BLaER1 (cell line): ENCODE data around the gene JAG1.
A peak's percentile ranks its signal among the peaks of the same experiment; 100 is the strongest.

Source experiments
- H3K27ac ChIP-seq: shearing (Covaris generic); formaldehyde crosslinking; 2 replicates; pipeline ENCODE4 v1.8.1; 2022
- H3K27me3 ChIP-seq: shearing (Covaris generic); formaldehyde crosslinking; 2 replicates; pipeline ENCODE4 v1.8.1; 2022
- H3K36me3 ChIP-seq: shearing (Covaris generic); formaldehyde crosslinking; 2 replicates; pipeline ENCODE4 v1.8.1; 2022
- H3K4me1 ChIP-seq: shearing (Covaris generic); formaldehyde crosslinking; 2 replicates; pipeline ENCODE4 v1.8.1; 2022
- H3K4me2 ChIP-seq: shearing (Covaris generic); formaldehyde crosslinking; 2 replicates; pipeline ENCODE4 v1.8.1; 2022
- H3K4me3 ChIP-seq: shearing (Covaris generic); formaldehyde crosslinking; 2 replicates; pipeline ENCODE4 v1.8.1; 2022
- H3K9ac ChIP-seq: shearing (Covaris generic); formaldehyde crosslinking; 2 replicates; pipeline ENCODE4 v1.8.1; 2022
- H3K9me3 ChIP-seq: shearing (Covaris generic); formaldehyde crosslinking; 2 replicates; pipeline ENCODE4 v1.8.1; 2022
- H4K20me1 ChIP-seq: shearing (Covaris generic); formaldehyde crosslinking; 2 replicates; pipeline ENCODE4 v1.8.1; 2022
- Cebpa-rat ChIP-seq: shearing (Covaris generic); IDR thresholded peaks from 2 replicates; pipeline ENCODE4 v1.8.1; 2022

Gene JAG1

DNA sequence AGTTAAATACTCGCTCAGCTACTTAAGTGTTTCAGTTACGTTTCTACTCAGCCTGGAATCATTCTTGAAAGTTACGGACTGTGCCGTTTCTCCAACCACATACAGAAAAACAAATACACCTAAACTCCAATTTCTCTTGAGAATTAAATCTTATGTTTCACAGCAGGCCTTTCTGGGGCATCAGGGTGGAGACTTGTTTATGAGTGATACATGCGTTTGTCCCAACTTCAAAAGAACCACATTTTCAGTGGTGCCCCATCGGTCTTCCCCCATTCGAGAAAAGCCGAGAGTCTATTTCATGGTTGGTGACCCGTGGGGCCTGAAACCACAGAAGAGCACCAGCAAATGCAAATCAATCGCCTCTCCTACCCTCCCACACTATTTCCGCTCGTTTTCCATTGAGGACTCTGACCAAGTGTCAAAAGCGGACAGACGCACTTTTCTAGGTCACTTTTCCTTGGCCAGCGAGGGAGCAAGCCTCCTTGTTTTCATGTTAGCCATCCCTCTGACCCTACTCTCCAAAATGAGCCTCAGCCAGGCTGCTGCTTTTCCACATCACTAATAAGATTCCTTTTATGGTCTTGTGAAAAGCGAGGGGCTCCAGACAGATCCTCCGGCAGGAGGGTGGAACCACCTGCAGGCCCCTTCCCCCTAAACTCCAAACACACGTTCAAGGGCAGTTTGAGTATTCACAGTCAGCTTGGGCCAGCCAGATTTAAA, 3.1 kb downstream of the JAG1 start:
- Histone ChIP-seq H3K36me3 (no peaks in the 10 kb centered on the region), H4K20me1 (peaks cover 36% of the 10 kb centered on the region), H3K27me3 (peaks cover 44% of the 10 kb centered on the region), H3K4me3 (peak overlapping the region; percentile 41), H3K9ac (no peak overlapping the region), H3K27ac (no peak overlapping the region), H3K9me3 (no peaks in the 10 kb centered on the region), H3K4me2 (peak overlapping the region; percentile 100), H3K4me1 (peaks cover 70% of the 10 kb centered on the region)
- no peak for TF ChIP-seq Cebpa-rat

DNA sequence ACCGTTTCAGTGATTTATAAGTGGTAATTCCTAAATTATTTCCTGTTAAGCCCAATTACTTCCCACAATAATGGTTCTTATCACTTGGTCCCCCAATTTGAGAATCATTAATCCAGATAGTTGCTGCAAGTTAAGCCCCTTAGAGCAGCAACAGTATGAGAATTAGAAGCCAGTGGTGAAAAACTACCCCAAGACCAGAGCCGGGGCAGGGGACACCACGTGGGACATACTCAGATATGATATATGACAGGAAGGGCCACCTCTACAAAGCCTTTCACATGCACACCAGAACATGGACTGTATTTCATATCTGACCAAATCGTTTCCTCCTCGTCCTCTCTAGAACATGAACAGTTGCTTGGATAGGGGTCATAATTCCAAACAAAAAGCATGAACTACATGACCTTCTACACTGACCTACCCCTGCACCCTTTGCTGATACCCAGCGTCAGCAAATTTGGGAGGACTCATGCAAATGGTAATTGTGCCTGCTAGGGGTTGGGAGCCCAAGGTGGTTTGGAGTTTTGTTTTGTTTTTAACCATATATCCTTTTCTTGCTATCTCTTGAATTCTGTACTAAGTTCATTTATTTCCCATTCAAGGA, 3.9 kb downstream of the JAG1 start:
- TF ChIP-seq Cebpa-rat: no peak
- no peak overlapping the region for H3K9ac ChIP-seq

DNA sequence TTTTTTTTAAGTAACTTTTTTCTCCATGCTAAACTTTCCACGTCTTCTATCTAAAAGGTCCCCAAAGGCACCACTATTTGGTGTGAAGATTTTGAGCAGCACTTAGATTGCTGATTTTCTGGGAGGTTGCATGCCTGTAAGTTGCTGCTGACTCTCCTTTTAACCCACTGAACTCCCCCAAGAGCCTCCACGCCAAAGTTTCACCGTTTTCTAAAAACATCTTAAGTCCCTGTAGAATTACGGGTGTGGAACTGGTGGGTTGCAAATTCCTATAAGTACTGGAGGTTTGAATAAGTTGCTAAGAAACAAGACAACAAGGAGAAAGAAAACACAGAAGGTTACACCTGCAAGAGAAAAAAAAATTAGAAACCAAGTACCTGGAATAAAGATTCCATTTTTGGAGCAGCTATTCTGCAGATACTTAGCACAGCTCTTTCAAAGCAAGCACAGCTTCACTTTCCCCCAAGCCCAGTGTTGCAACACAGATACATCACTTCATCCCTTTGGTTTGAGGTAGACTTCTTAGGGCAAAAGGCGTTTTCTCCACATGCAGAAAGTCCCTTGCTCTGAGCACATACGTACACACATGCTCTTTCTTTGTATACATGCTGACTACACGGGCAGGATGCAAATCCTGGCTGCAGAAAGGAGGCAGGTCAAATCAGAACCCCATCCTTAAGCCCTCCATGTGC, 5.0 kb downstream of the JAG1 start:
- Histone ChIP-seq H3K27ac (no peak overlapping the region), H3K9ac (no peak overlapping the region), H3K9me3 (no peaks in the 10 kb centered on the region), H3K36me3 (no peaks in the 10 kb centered on the region), H4K20me1 (peaks cover 36% of the 10 kb centered on the region), H3K27me3 (peaks cover 31% of the 10 kb centered on the region), H3K4me1 (peaks cover 61% of the 10 kb centered on the region), H3K4me3 (no peak overlapping the region), H3K4me2 (peak overlapping the region; percentile 57)
- TF ChIP-seq Cebpa-rat: no peak

More for the DNA sequence above, 3.9 kb downstream of the JAG1 start:
- Histone ChIP-seq H3K9me3 (no peaks in the 10 kb centered on the region), H3K27me3 (peaks cover 42% of the 10 kb centered on the region), H3K27ac (no peak overlapping the region), H3K4me2 (peak overlapping the region; percentile 100), H4K20me1 (peaks cover 36% of the 10 kb centered on the region), H3K4me3 (no peak overlapping the region), H3K4me1 (peaks cover 66% of the 10 kb centered on the region), H3K36me3 (no peaks in the 10 kb centered on the region)

DNA sequence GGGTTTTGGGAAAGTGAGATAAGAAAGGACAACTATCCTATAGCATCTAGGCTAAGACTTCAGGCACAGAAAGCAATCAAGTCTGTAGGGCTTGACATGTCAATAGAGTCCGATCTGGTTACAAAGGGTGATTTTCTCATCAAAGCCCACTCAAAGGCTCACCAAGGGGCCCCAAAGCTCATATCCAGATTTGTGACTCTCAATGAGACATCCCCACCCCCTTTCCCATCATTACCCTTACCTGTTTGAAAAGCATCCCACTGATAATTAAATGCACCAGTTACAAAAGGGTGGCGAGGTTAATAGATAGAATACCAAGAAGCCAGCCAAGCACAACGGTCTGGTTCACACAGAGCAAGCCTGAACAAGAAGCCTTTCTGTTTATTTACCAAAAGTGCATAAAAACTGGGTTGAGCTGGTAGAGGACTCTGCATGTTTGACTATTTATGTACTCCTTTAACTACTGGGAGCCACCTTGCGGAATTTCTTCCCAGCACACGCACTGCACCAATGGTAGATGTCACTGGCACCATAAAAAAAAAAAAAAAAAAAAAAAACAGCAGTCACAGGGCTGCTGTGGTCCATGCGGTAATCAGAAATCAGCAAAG, 6.1 kb downstream of the JAG1 start:
- Histone ChIP-seq H3K4me2 (no peak overlapping the region), H3K27ac (no peak overlapping the region), H4K20me1 (peaks cover 25% of the 10 kb centered on the region), H3K9me3 (no peaks in the 10 kb centered on the region), H3K4me3 (no peak overlapping the region), H3K27me3 (peaks cover 19% of the 10 kb centered on the region), H3K4me1 (peaks cover 54% of the 10 kb centered on the region), H3K9ac (no peak overlapping the region), H3K36me3 (no peaks in the 10 kb centered on the region)
- no peak for TF ChIP-seq Cebpa-rat

DNA sequence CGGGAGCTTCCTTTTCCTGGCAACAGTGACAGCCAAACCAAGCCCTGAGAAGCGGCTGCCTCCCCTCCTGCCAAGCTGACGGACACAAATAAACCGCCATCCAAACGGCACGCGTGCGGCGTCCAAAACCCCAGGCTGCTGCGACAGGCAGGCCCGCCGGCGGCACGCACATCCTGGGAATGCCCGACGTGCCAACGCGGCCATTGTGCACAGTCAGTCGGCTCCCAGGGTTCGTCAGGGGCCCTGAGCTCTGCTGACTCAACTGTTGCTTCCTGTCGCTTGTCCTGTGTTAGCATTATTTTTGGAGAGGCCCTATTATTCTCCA, 6.8 kb downstream of the JAG1 start:
- Histone ChIP-seq H3K9me3 (no peaks in the 10 kb centered on the region), H3K27ac (no peak overlapping the region), H3K9ac (no peak overlapping the region), H3K4me1 (peaks cover 48% of the 10 kb centered on the region), H3K36me3 (no peaks in the 10 kb centered on the region), H3K27me3 (peaks cover 13% of the 10 kb centered on the region), H4K20me1 (peaks cover 18% of the 10 kb centered on the region), H3K4me3 (no peak overlapping the region), H3K4me2 (no peak overlapping the region)
- TF ChIP-seq Cebpa-rat: no peak

DNA sequence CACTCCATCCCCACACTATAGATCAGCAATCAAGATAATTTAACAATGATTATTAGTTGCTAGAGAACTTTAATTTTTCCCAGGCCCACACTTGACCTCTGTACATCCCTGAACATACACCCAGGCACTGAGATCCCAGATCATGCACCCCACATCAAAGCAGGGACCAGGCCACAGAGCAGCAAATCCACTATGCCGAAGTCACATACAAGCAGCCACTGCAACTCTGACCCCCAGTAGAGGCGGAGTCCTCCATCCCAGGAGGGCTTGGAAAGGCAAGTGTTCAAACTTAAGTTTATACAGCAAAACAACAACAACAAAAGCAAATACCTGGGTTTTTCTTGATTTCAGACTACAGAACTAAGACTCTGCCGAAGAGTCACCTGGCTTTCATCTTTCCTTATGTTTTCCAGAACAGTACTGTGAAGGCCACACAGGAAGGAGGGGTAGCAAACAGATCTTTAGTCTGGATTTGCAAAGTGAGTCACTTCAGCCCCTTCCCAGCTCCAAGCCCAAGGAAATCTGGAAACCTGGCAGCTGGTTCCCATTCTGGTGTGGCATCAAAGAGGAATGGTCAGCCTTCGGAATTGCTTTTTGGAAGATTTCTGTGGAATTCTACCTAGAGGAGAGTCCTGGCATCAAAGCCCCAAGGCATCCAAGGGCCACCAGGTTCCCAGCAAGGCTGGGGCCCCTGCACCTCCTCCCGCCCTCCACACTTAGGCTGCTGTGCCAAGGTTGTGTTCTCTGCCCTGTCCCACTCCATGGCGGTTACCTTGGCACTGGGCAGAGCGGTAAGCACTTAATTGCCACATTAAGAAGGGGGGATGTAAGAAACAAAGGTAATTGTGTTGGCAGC, 7.3 kb downstream of the JAG1 start:
- no peak overlapping the region for H3K9ac ChIP-seq
- H3K9me3 ChIP-seq: no peaks in the 10 kb centered on the region
- H3K27ac ChIP-seq: no peak overlapping the region
- H3K4me3 ChIP-seq: no peak overlapping the region
- no peak overlapping the region for H3K4me2 ChIP-seq
- no peaks in the 10 kb centered on the region for H3K36me3 ChIP-seq
- TF ChIP-seq Cebpa-rat: no peak
- H3K27me3 ChIP-seq: peaks cover 7% of the 10 kb centered on the region
- peaks cover 42% of the 10 kb centered on the region for H3K4me1 ChIP-seq
- H4K20me1 ChIP-seq: peaks cover 12% of the 10 kb centered on the region

DNA sequence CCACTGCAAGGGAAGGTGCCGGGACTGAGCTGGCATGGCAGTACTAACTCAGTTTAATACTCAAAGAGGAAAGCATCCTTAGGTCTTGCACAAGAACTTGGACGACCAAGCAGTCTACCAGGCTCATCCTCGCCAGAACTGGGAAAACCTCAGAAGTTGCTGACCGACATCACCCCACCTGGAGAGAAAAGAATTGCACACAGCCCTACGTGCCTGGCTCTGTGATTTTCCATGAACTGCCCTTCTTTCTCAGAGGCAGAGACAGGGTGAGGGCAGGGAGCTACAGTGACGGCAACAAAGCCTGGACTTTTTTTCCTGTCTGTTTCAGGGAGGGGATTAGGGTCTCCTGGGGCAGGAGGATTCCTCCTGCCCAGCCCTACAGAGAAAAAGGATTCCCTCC, 8.0 kb downstream of the JAG1 start:
- Histone ChIP-seq H3K4me2 (no peak overlapping the region), H4K20me1 (peaks cover 6% of the 10 kb centered on the region), H3K9me3 (no peaks in the 10 kb centered on the region), H3K4me3 (no peak overlapping the region), H3K27me3 (0 out of 2 replicates have a peak, but pooled peaks cover under 1% of the 10 kb centered on the region), H3K36me3 (no peaks in the 10 kb centered on the region), H3K27ac (no peak overlapping the region), H3K9ac (no peak overlapping the region), H3K4me1 (peaks cover 35% of the 10 kb centered on the region)
- TF ChIP-seq Cebpa-rat: no peak

DNA sequence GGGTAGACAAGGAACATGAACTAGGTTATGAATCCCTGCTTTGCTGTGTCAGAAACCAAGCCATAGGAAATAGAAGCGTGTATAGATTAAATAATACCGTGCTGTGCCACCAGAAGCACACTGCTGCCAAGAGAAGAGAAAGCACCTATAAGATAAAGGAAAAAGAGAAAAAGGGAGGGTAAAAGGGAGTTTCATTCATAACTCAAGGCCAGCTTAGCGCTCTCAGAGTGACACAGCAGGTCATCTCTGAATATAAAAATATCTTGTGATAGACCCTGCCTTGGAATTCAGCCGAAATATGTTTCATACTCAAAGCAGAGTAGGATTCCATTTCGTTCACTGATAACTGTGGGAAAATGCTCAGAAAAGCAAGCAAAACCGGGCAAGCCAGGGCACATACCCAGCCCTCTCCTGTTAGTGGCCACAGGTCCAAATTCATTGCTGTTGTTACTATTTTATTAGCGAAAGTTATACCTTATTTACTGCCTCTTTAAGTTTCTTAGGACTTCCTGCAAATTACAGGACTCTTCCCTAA, 8.7 kb downstream of the JAG1 start:
- H3K9me3 ChIP-seq: no peaks in the 10 kb centered on the region
- no peak overlapping the region for H3K9ac ChIP-seq
- H3K27ac ChIP-seq: no peak overlapping the region
- peaks cover 4% of the 10 kb centered on the region; the same call in 1 of the 2 replicates for H4K20me1 ChIP-seq
- peaks cover 28% of the 10 kb centered on the region for H3K4me1 ChIP-seq
- no peaks in the 10 kb centered on the region for H3K27me3 ChIP-seq
- no peaks in the 10 kb centered on the region for H3K36me3 ChIP-seq
- H3K4me2 ChIP-seq: no peak overlapping the region
- no peak overlapping the region for H3K4me3 ChIP-seq
- no peak for TF ChIP-seq Cebpa-rat

DNA sequence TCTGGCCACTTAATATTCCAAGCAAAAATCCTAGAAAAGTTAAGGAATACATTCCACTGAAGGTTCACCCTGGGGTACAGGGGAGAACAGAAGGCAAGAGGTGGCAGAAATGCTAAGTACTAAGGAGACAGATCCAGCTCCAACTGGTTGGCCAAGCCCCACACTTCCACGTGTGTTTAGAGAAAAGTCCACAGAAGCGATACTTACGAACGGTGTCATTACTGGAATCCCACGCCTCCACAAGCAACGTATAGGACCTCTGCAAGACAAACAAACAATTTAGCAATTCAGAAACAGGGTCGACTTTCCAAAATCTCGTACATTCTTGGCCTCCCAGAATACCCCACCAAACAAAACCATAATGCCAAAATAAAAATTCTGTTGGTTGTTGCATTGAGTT, 10.0 kb downstream of the JAG1 start:
- no peak overlapping the region for H3K4me3 ChIP-seq
- H4K20me1 ChIP-seq: no peaks in the 10 kb centered on the region
- H3K4me1 ChIP-seq: peaks cover 15% of the 10 kb centered on the region
- no peak overlapping the region for H3K9ac ChIP-seq
- H3K27ac ChIP-seq: no peak overlapping the region
- no peaks in the 10 kb centered on the region for H3K27me3 ChIP-seq
- no peak for TF ChIP-seq Cebpa-rat
- H3K4me2 ChIP-seq: no peak overlapping the region
- no peaks in the 10 kb centered on the region for H3K9me3 ChIP-seq
- H3K36me3 ChIP-seq: no peaks in the 10 kb centered on the region
